HG03139 (cell line): Measurements from ENCODE around the gene CYSLTR2.
"Not testable (repeated sequence)": the region's sequence is repeated elsewhere in the genome, so short reads cannot be mapped to it uniquely, and the experiment has no call there.

ENCODE experiments used
- ATAC-seq: cut with Tn5 transposase; IDR thresholded peaks from one replicate; pipeline ENCODE4 v1.9.1; 2021; ENCODE audit not compliant: unreplicated experiment

The CYSLTR2 gene

DNA sequence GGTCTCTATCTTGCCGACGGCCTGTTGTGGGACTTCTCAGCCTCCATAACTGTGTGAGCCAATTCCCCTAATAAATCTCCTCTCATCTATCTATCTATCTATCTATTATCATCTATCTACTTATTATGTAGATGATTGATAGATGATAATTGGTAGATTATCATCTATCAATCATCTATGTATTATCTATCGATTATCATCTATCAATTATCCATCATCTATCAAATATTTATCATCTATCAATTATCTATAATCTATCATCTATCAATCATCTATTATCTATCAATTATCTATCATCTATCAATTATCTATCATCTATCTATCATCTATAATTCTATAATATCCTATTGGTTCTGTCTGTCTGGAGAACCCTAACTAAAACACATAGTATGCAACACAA, 33.5 kb downstream of the CYSLTR2 start:
- ATAC-seq = no peak

DNA sequence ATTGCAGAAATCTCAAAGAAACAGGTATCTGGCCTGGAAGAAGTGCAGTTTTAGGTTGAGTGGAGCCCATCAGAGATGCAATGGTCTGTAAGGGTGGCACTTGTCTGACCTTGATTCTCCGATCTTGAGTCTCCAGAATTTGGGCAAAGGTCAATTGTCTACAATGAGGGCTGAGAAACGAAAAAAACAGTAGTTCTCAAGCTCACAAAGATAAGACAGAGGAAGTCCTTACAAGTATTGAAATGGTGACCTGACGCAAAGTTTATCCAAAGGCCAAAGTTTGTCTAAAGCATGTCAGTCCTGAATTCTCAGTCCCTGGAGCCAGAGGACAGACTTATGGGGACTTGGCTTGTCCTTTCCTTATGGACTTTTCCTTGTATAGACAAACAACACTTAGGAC, 40.3 kb downstream of the CYSLTR2 start:
- ATAC-seq = no peak

DNA sequence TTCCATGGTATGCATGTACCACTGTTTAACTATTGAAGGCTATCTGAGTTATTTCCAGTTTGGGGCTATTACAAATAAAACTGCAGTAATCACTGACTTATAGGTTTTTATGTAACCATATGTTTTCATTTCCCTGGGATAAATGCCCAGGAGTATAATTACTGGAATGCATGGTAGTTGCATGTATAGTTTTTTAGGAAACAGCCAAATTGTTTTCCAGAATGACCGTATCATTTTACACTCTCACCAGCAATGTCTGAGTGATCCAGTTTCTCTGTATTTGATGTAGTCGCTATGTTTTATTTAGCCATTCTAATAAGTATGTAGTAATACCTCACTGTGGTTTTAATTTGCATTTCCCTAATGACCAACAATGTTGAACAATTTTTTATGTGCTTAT, 42.0 kb downstream of the CYSLTR2 start:
- ATAC-seq = no peak

DNA sequence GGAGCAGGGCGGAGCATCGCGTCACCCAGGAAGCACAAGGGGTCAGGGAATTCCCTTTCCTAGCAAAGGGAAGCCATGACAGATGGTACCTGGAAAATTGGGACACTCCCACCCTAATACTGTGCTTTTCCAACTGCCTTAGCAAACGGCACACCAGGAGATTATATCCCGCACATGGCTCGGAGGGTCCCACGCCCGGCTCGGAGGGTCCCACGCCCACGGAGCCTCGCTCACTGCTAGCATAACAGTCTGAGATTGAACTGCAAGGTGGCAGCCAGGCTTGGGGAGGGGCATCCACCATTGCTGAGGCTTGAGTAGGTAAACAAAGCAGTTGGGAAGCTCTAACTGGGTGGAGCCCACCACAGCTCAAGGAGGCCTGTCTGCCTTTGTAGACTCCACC, 42.9 kb downstream of the CYSLTR2 start:
- not testable (repeated sequence) for ATAC-seq

DNA sequence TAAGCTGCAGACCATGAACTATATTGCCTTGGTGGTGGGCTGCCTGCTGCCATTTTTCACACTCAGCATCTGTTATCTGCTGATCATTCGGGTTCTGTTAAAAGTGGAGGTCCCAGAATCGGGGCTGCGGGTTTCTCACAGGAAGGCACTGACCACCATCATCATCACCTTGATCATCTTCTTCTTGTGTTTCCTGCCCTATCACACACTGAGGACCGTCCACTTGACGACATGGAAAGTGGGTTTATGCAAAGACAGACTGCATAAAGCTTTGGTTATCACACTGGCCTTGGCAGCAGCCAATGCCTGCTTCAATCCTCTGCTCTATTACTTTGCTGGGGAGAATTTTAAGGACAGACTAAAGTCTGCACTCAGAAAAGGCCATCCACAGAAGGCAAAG, 53.7 kb downstream of the CYSLTR2 start:
- no peak for ATAC-seq

DNA sequence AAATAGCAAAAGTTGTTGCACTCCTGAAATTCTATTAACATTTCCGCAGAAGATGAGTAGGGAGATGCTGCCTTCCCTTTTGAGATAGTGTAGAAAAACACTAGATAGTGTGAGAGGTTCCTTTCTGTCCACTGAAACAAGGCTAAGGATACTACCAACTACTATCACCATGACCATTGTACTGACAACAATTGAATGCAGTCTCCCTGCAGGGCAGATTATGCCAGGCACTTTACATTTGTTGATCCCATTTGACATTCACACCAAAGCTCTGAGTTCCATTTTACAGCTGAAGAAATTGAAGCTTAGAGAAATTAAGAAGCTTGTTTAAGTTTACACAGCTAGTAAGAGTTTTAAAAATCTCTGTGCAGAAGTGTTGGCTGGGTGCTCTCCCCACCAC, 55.0 kb downstream of the CYSLTR2 start:
- no peak for ATAC-seq

DNA sequence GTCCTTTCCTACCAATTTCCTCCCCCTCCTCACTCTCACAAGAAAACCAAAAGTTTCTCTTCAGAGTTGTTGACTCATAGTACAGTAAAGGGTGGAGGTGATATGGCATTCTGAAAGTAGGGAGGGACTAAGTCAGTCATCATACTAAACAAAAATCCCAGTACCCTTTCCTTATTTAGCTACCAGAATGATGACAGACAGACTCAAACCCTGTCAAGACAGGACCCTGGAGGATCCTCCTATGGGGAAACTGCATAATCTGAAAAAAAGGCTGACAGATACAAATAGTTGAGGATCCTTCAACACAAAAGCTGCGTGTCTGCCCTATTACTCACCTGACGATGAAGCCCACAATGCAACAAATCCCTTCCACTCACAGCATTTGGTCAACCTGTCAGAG, 55.5 kb downstream of the CYSLTR2 start:
- ATAC-seq = no peak

DNA sequence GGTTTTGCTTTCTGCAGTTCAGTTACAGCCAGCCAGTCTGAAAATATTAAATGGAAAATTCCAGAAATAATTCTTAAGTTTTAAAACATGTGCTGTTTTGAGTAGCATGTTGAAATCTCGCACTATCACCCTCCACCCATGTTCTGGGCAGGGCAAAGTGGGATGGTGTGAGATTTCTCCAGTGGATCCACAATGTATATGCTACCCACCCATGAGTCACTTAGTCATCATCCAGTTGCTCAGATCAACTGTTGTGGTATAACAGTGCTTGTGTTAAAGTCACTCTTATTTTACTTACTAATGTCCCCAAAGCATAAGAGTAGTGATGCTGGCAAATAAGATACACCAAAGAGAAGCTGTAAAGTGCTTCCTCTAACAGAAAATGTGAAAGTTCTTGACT, 56.4 kb downstream of the CYSLTR2 start:
- no peak for ATAC-seq

DNA sequence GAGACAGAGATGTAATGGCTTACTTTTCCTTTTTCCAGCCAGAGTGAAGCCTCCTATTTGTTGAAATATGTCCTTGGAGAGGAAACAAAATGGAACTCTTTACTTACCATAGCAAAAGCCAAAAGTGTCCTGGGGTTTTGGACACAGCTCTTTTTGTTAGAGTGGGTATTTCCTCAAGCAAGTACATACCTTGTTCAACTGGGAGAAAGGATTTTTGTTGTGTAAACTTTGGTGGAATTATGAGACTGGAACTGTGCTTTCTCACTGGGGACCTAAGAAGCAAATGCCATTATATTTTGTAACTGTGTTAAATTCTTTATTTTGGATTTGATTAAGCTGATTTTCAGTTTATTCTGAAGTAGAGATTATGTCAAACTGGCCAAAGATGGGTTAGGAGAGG, 58.4 kb downstream of the CYSLTR2 start:
- no peak for ATAC-seq

DNA sequence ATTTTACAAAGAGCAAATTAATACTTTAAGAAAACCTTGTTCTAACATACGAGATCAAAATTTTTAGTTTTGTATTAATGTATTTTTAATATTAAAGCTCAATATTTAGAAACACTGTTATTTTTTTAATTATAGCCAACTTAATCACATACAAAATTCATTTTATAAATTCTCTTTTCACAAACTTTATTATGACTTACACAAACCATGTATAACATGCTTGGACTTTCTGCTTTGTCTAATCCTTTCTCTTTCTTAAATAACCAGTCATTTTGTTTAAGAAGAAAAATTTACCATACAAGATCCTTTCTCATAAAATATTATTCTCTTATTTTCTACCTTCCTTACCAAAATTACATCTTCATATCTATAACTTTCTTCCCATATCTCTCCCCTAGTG, 62.2 kb downstream of the CYSLTR2 start:
- no peak for ATAC-seq

DNA sequence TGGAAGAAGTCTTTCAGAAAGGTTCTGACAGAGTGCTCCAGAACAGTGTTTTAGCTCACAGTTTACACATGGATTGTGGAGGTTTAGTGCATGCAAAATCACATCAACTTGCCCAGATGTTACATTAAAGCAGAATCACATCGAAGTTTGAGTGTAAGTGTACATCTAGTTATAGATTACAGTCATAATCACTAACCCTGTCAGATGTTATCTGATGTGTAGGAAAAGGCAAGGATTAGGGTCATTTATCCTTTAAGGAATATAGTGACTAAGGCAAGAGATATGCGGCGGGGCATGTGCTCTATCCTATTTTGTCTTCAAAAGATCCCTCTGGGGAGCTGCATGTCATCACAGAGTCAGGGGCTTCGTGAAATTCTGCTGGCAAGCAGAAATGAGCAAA, 66.9 kb downstream of the CYSLTR2 start:
- ATAC-seq = no peak

DNA sequence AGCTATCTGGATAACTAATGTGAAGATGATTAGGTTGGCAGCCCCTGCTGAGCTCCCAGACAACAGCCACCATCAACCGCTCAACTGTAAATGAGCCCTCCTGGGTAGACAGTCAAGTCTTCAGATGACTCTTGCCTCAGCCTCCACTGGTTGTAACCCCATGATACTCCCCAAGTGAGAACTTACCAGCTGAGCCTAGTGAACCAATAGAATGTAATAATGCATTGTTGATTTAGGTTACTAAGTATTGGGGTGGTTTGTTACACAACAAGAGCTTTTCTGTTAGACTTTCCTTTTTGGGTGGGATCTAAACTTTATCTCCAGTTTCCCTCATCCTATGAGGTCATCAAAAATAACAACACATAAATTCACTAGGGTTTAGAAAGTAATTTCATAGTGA, 69.4 kb downstream of the CYSLTR2 start:
- no peak for ATAC-seq

DNA sequence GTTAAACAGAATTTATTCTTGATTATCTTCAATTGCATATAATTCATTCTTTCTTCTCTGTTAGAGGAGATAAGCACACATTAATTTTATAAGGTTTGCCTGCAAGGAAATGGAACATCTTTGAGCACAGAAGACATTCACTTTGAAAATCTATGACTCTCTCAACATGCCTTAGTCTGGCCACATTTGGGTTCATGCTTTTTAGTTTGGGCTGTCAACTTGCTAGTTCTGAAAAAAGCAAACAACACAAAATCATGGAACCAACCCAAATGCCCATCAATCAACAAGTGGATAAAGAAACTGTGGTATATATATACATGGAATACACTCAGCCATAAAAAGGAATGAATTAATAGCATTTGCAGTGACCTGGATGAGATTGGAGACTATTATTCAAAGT, 71.5 kb downstream of the CYSLTR2 start:
- no peak for ATAC-seq

DNA sequence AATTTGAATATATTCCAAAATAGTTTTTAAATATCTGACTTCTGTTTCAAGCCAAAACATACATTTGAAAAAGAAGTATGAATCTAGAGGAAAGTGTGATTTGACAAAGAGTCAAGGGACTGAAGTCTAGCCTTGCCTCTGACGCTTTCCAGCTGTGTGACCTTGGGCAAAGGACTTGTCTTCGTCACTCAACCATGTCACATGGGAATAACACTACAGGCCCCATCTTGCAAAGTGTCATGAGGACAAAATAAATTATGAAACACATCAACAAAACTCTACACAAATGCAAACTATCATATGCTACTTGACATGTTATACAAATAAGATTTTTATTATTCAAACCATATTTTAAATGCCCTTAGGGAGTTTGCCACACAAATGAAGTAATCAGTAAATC, 73.0 kb downstream of the CYSLTR2 start:
- ATAC-seq = no peak

DNA sequence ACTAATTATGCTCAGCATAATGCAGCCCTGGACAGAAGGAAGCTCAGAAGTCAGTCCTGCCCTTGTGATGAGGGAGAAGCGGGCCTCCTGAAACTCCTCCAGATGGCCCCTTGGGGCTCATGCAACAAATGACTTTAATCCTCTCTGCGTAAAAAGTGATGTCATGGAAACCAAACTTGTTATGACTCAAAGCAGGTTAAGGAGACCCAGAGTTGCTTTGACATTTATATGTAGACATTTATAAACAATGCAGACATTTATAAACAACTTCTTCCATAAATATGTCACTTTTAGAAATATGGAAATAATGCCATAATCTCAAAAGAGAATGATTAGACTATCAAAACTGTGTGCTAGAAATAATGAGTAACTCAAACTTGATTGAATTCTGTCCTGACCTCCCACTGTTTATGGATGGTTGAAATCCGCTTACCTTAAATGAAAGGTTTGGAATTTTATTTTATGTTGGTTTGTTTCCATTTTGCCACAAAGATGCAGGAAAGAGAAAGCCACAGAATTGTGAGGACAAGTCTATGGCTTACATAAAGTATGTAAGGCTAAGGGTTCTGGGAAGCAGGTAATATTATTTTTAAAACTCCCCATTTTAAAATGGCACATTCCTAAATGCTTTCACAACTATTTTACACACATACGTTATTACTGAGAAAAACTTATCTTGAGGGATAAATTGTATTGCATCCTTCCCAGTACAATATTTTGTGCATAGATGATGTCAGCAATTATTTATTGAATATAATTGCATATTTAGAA, 73.7 kb downstream of the CYSLTR2 start:
- no peak for ATAC-seq

DNA sequence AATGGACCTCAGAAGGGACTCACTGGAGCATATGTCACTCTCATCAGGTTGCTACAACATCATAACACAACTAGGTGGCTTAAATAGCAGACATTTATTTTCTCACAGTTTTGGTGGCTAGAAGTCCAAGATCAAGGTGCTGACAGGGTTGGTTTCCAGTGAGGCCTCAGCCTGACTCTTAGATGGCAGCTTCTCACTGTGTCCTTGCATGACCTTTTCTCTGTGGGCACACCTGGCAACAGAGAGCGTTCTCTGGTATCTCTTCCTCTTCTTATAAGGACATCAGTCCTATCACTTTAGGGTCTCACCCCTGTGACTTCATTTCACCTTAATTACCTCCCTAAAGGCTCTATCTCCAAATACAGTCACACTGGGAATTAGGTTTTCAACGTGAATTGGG, 74.5 kb downstream of the CYSLTR2 start:
- ATAC-seq = no peak

DNA sequence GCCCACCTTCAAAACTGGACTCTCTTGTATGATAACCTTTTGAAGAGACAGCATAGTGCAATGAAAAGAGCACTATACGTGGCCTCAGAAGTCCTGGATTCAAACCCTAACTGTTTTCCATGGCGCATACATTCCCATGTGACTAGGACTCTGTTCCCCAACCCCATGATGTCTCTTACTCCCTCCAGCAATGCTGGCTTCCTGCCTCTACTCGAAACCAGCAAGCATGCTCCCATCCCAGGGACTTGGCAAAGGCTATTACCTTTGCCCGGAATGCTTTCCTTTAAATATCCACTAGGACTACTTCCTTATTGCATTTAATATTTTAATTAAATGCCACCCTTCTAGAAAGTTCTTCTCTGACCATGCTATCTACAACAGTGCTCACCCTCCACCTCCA, 75.1 kb downstream of the CYSLTR2 start:
- no peak for ATAC-seq

DNA sequence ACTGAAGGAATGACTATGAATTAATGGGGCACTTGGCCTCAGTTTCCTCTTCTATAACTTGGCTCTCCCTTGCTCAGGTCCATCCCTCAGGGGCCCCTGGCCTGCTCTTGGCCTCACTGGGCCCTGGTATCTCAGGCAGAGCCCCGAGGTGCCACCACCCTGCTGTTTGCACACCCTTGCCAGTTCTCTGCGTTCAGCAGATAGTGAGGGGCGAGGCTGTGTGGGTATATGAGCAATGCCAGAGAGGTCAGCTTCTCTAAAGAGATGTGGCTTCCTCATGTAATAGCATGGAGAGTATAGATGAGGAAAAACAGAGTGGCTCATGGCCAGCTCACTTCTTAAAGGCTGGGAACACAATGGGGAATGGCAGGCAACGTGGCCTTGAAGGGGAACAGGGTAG, 76.1 kb downstream of the CYSLTR2 start:
- no peak for ATAC-seq

DNA sequence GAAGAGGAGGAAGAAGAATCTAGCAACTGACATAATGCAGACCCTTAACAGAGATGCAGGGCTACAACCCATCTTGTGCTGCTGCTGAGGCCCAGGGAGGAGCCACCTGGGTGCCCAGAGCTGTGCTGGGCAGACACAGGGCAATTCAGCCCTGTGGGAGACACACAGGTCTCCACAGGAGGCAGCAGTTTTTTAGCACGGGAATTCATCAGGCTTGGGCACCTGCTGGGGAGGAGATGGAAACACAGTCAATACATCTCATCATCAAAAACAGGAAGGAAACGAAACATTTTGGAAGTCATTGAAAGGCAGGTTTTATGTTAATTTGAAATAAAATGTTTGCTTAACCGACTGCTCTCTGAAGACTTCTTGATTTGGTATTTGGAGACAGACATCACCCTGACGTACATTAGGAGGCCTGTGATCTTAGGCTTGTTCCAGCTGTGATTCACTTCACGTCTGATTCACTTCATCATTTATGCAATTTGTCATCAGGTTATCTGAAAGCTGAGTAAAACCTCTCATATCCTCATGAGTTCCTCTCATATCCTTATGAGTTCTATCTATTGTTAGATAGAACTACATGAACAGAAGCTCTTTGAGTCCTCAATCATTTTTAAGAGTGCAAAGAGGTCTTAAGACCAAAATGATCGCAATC, 77.4 kb downstream of the CYSLTR2 start:
- ATAC-seq = no peak

DNA sequence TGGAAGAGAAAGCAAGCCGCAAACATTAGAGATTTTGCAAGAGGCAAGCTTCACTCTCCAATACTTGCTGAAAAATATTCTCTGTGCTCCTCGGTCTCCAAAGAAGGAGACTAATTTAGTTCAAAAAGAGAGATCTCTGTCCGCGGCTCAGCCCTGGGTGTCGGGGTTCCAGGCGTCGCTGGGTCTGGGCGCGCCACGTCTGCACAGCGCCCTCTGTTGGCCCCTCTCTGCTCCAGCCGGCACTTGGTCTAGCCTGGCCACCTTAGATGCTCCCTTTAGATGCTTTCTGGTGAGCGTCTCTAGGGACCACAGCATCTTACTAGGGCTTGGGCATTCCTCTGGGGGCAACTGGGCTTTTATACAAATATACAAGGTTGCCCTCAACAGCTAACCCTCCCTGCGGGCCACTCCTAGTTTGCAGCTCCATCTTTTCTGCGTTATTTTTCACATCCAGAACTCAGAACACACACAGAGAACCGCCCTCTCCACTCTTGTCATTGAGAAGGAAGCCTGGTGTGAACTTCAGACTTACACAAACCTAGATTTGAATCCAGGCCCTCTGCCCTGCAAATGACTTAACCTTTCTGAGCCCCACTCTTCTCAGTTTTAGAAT, 78.3 kb downstream of the CYSLTR2 start:
- peak; percentile 87 for ATAC-seq

DNA sequence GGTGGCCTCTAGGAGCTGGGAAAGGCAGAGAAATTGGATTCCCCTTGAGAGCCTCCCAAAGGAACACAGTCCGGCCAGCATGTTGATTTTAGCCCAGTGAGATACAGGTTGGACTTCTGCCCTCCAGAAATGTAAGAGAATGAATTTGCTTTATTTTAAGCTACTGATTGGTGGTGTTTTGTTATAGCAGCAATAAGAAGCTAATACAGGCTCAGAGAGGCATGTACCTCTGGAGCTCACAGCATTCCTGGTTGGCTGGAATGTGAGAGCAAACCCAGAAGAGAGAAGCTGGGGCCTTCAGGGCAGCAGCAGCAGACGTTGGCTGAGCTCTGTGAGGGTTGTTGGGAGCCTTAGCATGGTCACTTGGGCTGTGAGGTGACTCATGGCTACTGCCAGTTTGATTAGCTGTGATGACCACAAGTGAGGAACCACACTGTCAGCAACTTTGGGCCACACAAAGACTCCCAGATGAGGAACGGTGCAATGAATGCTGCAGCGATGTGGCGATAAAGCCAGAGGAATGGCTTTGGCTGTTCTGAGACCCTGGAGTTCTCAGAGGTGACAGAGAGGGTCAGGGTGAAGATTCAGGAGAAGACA, 80.1 kb downstream of the CYSLTR2 start:
- ATAC-seq = no peak

DNA sequence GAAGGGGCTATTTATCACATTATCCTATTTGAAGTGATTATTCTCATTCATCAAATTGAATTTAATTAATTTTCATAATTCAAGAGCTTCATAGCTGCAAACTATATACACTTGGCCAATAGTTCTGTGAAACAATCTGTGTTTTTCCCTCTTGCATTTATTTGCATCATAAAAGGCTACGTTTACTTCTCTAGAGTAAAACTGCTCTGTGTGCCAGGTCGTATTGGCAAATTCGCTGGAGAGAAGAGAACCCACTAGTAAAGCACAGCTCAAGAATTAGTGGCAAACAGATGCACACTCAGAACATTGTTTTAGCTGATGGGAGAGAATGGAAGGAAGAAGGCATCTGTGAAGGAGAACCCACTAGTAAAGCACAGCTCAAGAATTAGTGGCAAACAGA, 81.8 kb downstream of the CYSLTR2 start:
- ATAC-seq = no peak
